ENCODE data around the gene PROM1.

DNA sequence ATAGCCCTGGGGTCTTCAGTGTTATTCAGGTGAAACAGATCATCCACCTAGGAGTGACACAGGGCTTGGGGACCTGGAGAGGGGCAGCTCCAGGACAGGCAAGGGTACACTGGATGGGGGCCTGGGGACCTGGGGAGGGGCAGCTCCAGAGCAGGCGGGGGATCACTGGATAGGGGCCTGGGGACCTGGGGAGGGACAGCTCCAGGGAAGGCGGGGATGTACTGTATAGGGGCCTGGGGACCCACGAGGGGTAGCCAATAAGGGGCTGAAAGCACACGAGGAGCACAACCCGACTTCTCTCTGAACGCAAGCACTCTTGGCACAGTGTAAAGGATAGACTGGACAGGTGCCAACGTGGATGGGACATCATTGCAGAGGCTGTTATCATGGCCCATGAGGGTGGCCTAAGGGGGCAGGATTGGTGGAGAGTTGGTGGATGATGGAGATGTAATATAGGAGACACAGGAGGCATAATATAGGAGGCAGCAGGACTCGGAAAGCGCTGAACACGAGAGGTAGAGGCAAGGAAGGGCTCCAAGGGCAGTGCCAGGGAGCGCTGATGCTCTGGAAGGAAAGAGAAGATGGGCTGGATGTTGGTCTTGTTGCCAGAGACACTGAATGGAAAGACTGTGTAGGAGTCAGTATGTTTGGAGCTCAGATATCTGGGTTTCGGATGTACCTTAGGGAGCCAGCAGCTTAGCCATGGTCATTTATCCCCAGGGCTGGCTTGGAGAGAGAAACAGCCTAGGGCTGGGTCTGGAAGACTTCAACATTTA is 82.9 kb downstream of the PROM1 start:
- TF ChIP-seq, protein P1, sequence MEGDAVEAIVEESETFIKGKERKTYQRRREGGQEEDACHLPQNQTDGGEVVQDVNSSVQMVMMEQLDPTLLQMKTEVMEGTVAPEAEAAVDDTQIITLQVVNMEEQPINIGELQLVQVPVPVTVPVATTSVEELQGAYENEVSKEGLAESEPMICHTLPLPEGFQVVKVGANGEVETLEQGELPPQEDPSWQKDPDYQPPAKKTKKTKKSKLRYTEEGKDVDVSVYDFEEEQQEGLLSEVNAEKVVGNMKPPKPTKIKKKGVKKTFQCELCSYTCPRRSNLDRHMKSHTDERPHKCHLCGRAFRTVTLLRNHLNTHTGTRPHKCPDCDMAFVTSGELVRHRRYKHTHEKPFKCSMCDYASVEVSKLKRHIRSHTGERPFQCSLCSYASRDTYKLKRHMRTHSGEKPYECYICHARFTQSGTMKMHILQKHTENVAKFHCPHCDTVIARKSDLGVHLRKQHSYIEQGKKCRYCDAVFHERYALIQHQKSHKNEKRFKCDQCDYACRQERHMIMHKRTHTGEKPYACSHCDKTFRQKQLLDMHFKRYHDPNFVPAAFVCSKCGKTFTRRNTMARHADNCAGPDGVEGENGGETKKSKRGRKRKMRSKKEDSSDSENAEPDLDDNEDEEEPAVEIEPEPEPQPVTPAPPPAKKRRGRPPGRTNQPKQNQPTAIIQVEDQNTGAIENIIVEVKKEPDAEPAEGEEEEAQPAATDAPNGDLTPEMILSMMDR (IDR thresholded peaks at IDR 0.05 in 2 of 3, conservative IDR thresholded peaks at IDR 0.05 in 1 of 3; ENCODE audit: borderline replicate concordance in 1 of 3, insufficient read depth in 1 of 3, low read depth in 2 of 3, low read length in 2 of 3): no peak
- TF ChIP-seq, protein P2, sequence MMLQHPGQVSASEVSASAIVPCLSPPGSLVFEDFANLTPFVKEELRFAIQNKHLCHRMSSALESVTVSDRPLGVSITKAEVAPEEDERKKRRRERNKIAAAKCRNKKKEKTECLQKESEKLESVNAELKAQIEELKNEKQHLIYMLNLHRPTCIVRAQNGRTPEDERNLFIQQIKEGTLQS (IDR thresholded peaks at IDR 0.05): no peak
- no peak for TF ChIP-seq EZH2phosphoT487 (IDR thresholded peaks at IDR 0.05; ENCODE audit: borderline replicate concordance)
- TF ChIP-seq SRF (IDR thresholded peaks at IDR 0.05; ENCODE audit: low read depth): no peak
- TF ChIP-seq CEBPB (IDR thresholded peaks at IDR 0.05; ENCODE audit: low read depth): no peak
- TF ChIP-seq, protein P3, sequence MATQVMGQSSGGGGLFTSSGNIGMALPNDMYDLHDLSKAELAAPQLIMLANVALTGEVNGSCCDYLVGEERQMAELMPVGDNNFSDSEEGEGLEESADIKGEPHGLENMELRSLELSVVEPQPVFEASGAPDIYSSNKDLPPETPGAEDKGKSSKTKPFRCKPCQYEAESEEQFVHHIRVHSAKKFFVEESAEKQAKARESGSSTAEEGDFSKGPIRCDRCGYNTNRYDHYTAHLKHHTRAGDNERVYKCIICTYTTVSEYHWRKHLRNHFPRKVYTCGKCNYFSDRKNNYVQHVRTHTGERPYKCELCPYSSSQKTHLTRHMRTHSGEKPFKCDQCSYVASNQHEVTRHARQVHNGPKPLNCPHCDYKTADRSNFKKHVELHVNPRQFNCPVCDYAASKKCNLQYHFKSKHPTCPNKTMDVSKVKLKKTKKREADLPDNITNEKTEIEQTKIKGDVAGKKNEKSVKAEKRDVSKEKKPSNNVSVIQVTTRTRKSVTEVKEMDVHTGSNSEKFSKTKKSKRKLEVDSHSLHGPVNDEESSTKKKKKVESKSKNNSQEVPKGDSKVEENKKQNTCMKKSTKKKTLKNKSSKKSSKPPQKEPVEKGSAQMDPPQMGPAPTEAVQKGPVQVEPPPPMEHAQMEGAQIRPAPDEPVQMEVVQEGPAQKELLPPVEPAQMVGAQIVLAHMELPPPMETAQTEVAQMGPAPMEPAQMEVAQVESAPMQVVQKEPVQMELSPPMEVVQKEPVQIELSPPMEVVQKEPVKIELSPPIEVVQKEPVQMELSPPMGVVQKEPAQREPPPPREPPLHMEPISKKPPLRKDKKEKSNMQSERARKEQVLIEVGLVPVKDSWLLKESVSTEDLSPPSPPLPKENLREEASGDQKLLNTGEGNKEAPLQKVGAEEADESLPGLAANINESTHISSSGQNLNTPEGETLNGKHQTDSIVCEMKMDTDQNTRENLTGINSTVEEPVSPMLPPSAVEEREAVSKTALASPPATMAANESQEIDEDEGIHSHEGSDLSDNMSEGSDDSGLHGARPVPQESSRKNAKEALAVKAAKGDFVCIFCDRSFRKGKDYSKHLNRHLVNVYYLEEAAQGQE (IDR thresholded peaks at IDR 0.05; ENCODE audit: low read depth): no peak
- TF ChIP-seq POLR2A (IDR thresholded peaks at IDR 0.05; ENCODE audit: borderline replicate concordance, extremely low read depth, insufficient read depth, insufficient read length): no peak
- TF ChIP-seq, protein P4, sequence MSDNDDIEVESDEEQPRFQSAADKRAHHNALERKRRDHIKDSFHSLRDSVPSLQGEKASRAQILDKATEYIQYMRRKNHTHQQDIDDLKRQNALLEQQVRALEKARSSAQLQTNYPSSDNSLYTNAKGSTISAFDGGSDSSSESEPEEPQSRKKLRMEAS (IDR thresholded peaks at IDR 0.05): no peak
- no peak for TF ChIP-seq ZFX (IDR thresholded peaks at IDR 0.05)
- TF ChIP-seq RAD21 (IDR thresholded peaks at IDR 0.05; ENCODE audit: low read depth): no peak

Measured in HCT116 (cell line).